Mesangial cell (primary cell): Measurements from ENCODE around the gene THSD1. TPM values are rescaled to one million over a fixed set of nuclear protein-coding genes. Genes with fewer than 3 reads are reported as not detected.

Source experiments
- total RNA-seq: library from RNA; depleted of rRNA; stranded (reverse); fragments of >200 nt; gene quantifications from 2 replicates; pipeline ENCODE4 v1.2.3, GENCODE V29; 2015

THSD1 gene, protein sequence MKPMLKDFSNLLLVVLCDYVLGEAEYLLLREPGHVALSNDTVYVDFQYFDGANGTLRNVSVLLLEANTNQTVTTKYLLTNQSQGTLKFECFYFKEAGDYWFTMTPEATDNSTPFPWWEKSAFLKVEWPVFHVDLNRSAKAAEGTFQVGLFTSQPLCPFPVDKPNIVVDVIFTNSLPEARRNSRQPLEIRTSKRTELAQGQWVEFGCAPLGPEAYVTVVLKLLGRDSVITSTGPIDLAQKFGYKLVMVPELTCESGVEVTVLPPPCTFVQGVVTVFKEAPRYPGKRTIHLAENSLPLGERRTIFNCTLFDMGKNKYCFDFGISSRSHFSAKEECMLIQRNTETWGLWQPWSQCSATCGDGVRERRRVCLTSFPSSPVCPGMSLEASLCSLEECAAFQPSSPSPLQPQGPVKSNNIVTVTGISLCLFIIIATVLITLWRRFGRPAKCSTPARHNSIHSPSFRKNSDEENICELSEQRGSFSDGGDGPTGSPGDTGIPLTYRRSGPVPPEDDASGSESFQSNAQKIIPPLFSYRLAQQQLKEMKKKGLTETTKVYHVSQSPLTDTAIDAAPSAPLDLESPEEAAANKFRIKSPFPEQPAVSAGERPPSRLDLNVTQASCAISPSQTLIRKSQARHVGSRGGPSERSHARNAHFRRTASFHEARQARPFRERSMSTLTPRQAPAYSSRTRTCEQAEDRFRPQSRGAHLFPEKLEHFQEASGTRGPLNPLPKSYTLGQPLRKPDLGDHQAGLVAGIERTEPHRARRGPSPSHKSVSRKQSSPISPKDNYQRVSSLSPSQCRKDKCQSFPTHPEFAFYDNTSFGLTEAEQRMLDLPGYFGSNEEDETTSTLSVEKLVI
- total RNA-seq: 8.6 and 10.8 TPM in 2 replicates

DNA sequence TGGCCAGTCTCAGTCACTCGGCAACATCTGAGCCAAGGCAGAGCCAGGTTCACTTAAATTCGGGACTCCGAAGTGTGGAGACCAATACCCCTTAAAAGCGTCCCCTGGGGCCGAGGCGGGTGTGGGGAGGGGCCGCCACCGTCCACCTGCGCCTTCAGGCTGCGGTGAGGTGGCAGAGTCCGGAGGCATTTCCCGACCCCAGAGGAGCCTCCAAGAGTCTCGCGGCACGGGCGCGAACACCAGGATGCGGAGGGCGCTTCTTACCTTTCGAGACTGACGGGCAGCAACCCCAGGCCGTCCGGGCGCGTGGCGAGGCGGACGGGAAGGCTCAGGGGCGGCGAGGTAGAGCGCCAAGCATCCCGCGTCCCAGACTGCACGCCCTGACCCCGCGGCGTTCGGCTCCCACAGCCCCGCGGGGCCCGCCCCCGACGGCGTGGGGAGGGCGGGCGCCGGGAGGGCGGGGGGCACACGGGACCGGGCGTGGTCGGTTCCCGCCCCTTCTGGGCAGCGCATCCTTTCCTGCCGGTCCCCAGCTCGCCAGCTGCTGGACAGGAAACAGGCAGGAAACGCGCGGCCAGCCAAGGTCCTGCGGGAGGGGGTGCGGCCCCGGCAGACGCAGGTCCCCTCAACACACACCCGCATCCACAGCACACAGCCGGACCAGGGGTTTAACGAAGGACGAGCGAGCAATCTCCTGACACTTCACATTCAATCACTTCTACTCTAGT, at the start of gene THSD1:
Gene THSD1 (minus strand): TSS at position 406 of the 728 bp plus-strand sequence. CDS start 3,572 bp downstream, outside the sequence.

DNA sequence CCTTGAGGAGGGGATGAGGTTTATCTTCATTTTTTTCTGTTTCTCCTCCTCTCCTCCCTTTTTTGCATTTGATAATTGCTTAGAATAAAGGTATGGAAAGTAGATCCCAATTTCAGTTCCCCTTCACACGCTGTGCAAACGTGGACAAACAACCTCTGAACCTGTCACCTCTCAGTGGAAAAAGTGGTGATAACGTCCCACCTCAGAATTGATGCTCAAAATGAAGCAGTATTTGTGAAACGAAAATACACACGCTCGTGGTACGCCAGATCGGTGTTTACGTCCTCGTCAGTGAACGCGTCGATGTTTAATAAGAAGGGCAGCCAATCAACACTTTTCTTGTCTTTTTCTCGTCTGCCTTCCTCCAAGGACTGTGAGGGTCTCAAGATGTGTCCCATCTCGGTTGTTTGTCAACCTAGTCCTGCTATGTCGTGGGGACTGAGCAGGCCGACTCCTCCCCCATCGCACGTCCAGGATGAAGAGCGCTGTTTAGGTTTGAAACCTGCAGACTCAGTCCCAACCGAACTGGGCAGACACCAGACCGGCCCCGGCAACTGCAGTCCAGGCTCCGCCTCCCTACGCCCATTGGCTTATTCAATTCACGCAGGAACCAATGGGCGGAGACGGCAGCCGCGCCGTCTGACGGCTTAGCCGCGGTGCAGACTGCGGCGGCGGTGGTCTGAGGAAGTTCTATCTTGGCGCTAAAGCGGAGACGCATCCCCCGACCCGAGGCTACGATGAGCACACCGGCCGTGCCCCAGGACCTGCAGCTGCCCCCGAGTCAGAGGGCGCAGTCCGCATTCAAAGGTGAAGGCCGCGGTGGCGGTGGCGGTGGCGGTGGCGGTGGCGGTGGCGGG, 49.1 kb upstream of the THSD1 start, which contains the start of gene CKAP2:
Gene CKAP2 (plus strand): TSS at position 659 of the 857 bp plus-strand sequence. CDS start 79 bp downstream, at position 738.

DNA sequence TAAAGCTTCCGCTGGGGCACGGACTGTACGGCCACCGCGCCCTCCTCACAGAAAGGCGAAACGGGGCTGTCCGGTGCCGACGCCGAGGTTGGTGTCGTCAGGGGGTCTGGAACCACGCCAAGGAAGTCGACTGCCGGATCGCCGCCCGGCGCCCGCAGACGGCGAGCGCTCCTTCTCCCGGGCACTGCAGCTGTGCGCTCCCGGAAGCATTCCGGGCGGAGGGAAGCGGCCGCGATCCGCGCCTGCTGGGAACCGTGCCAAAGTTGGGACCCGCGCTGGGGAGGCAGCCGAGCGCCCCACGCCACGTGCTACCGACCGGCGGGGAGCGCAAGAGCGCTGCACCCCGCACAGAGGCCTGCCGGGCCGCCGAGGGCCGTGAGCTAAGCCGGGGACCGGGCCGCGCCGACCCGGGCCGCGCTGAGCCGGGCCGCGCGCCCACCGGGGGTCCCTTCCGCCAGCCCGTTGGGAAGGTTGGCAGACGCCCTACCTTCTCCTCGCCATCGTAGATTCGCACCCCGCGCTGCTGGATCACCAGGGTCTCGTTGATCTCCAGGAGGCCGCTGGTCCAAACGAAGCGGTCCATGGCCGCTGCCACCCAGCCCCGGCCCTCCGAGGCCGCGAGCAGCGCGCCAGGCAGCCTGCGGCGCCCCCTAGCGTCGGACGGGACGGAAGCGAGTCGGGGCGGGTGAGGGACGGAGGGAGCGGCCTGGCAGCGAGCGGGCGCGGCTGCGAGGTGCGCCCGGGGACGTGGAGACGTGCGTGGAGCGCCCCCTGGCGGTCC, 44.2 kb upstream of the THSD1 start, which contains the start of gene VPS36:
Gene VPS36 (minus strand): TSS at position 623 of the 781 bp plus-strand sequence. CDS start 40 bp downstream, at position 583.

Other genes with a start within 250 kb of the THSD1 start
- 4.6 and 6.6 TPM in 2 replicates for gene NEK3, start 246.6 kb downstream of the THSD1 start, total RNA-seq
- 12.2 and 26.7 TPM in 2 replicates for gene VPS36, start 44.5 kb upstream of the THSD1 start, total RNA-seq
- gene CKAP2, start 49.3 kb upstream of the THSD1 start, total RNA-seq: 12.0 and 52.3 TPM in 2 replicates
- 1.1 and 2.7 TPM in 2 replicates for gene HNRNPA1L2, start 236.3 kb upstream of the THSD1 start, total RNA-seq
- gene SUGT1, start 246.7 kb upstream of the THSD1 start, total RNA-seq: 23.3 and 44.2 TPM in 2 replicates